ENCODE data around the gene MED9. TPM values are rescaled to one million over a fixed set of nuclear protein-coding genes. Genes with fewer than 3 reads are reported as not detected.

Gene MED9
- total and polyA plus RNA-seq, 10 of the 15 experiments (the other 5 are each of a cell fraction or from before 2014, with no cell fraction given): 1.5 to 22.4 (median 14.8) TPM

GRCh38 chr17:17537311-17538099 is 60.7 kb downstream of the MED9 start (continued):
- TF ChIP-seq ASH2L (IDR thresholded peaks at IDR 0.05; ENCODE audit: borderline replicate concordance, low read depth) (no peak), SMARCA5 (IDR thresholded peaks at IDR 0.05) (no peak), NR2F1 (conservative IDR thresholded peaks at IDR 0.05) (no peak), EZH2 (IDR thresholded peaks at IDR 0.05; ENCODE audit: borderline replicate concordance, control insufficient read depth, low read depth, low read length) (no peak), TBL1XR1 (IDR thresholded peaks at IDR 0.05; ENCODE audit: low read depth, low read length) (no peak), SMC3 (IDR thresholded peaks at IDR 0.05; ENCODE audit: borderline replicate concordance, low read length) (no peak)

GRCh38 chr17:17538417-17539391 is 61.9 kb downstream of the MED9 start:
- no TSS peak for BruUV-seq (replicated peaks)
- no peak overlapping the region for H3K4me2 ChIP-seq (ENCODE audit: control insufficient read depth, insufficient read depth)
- in situ Hi-C loops (cut with MboI): no loop called here
- H3K4me1 ChIP-seq (ENCODE audit: control insufficient read depth, insufficient read depth, low read length): no peaks in the 10 kb centered on the region
- ATAC-seq: no peak
- 77% methylated on average over 10 of the region's 10 CpGs for WGBS (ENCODE audit: insufficient coverage, insufficient replicate concordance, low lambda C conversion rate, missing lambda C conversion rate)
- no peaks in the 10 kb centered on the region for H3K9me3 ChIP-seq (replicated peaks; ENCODE audit: control insufficient read depth, insufficient read depth, low read length)
- DNase-seq (ENCODE audit: low read depth, low spot score): no peak
- no peaks in the 10 kb centered on the region; the same call in 1 of the 2 replicates for H4K20me1 ChIP-seq (ENCODE audit: control insufficient read depth, insufficient read depth)
- H3K4me3 ChIP-seq: no peak overlapping the region
- H3K79me2 ChIP-seq (ENCODE audit: control insufficient read depth, insufficient read depth, low read length): no peaks in the 10 kb centered on the region
- ChIA-PET RAD21 (ENCODE audit: unreplicated experiment) (no interaction called here), CTCF (interaction anchor here (1.5 kb wide), 1 partner anchor 42 kb away, joined by 3 read pairs; no protein-coding TSS in a partner anchor), POLR2A (no interaction called here), SMC1A (ENCODE audit: uncharacterized antibody, unreplicated experiment) (no interaction called here)
- intact Hi-C loops (cut with micrococcal nuclease; ENCODE audit: unreplicated experiment): no loop called here
- no peak overlapping the region for H3K9ac ChIP-seq (ENCODE audit: control insufficient read depth, insufficient read depth, low read length)
- FAIRE-seq: no peak
- no peaks in the 10 kb centered on the region for H3K27me3 ChIP-seq (replicated peaks in 1 of 2; ENCODE audit: control insufficient read depth in 2 of 2, insufficient read depth in 2 of 2, low read length in 1 of 2)
- no peak overlapping the region for H2AFZ ChIP-seq (ENCODE audit: control insufficient read depth, low read depth, low read length)
- H3K27ac ChIP-seq (ENCODE audit: control insufficient read depth, insufficient read depth): no peak overlapping the region
- H3K36me3 ChIP-seq (ENCODE audit: control insufficient read depth in 2 of 2, insufficient read depth in 2 of 2, low read length in 1 of 2): no peaks in the 10 kb centered on the region
- TF ChIP-seq LARP7 (IDR thresholded peaks at IDR 0.05) (no peak), RB1 (IDR thresholded peaks at IDR 0.05; ENCODE audit: borderline replicate concordance) (no peak), NFXL1 (IDR thresholded peaks at IDR 0.05; ENCODE audit: borderline replicate concordance) (no peak), ATF3 (IDR thresholded peaks at IDR 0.05; ENCODE audit: borderline replicate concordance, extremely low read depth, low read depth, low read length) (no peak), SKIL (IDR thresholded peaks at IDR 0.05; ENCODE audit: low read depth, poor library complexity, severe bottlenecking) (no peak), ZNF24 (IDR thresholded peaks at IDR 0.05) (no peak), TCF3 (IDR thresholded peaks at IDR 0.05; ENCODE audit: borderline replicate concordance, insufficient read depth, low read depth, low read length) (no peak), TBL1XR1 (IDR thresholded peaks at IDR 0.05; ENCODE audit: low read depth, low read length) (no peak), STAT3 (IDR thresholded peaks at IDR 0.05; ENCODE audit: low read depth, low read length) (no peak), IKZF1 (conservative IDR thresholded peaks at IDR 0.05) (no peak), FOS (IDR thresholded peaks at IDR 0.05; ENCODE audit: borderline replicate concordance, extremely low read depth, insufficient read length) (no peak), NBN (IDR thresholded peaks at IDR 0.05) (no peak), CBX3 (IDR thresholded peaks at IDR 0.05; ENCODE audit: borderline replicate concordance, low read depth) (no peak)
